MM.1S (cell line): ENCODE measurements around the gene DCP2.

Experiments used
- CTCF ChIP-seq: fragments of 300-600 bp; sonication (generic); IDR thresholded peaks from 2 replicates; pipeline ENCODE4 v1.5.1; 2016; ENCODE audit warnings: antibody characterized with exemption, low read length, mixed read lengths
- EZH2 ChIP-seq: fragments of 300-600 bp; sonication (generic); optimal IDR thresholded peaks from 2 replicates; pipeline ENCODE3; 2017; ENCODE audit warnings: low read depth, mild to moderate bottlenecking, antibody characterized with exemption, low read length, mixed read lengths
- EZH2phosphoT487 ChIP-seq: fragments of 300-600 bp; sonication (generic); IDR thresholded peaks from 2 replicates; pipeline ENCODE4 v1.6.1; 2018; ENCODE audit warnings: antibody characterized with exemption, low read length

GRCh38 chr5:113054899-113055298 lies 78.3 kb downstream of the DCP2 start:
- TF ChIP-seq CTCF (no peak), EZH2 (no peak), EZH2phosphoT487 (no peak)
